Measurements from ENCODE around the gene CDH13. TPM values are rescaled to one million over a fixed set of nuclear protein-coding genes. Genes with fewer than 3 reads are reported as not detected.

Gene CDH13
- total and polyA plus RNA-seq, 2 donors (not counting 3 experiments of a cell fraction or from before 2014, with no cell fraction given) = 96.6 to 124 TPM

DNA sequence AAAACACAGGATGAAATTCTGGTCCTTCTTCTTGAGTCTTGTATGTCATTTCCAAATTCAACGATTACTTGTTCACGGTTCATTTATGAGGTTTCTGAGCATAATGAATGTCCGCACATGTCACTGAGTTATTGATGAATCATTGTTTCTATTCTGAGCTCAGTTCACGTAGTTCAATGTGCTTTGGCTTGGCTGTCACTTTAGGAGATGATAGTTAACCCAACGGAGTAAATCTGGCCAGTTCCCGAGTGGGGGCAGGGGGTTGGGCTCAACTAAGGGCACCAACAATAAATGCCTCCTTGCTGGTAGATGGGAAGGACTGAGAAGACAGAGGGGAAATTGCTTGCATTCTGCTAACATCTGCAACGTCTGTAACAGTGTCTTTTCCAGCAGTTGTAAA lies 941.6 kb downstream of the CDH13 start:
- Histone ChIP-seq H4K20me1 (replicated peaks; ENCODE audit: control insufficient read depth, extremely low read depth, insufficient read depth, low read length) (no peaks in the 10 kb centered on the region), H3K9me1 (replicated peaks; ENCODE audit: control insufficient read depth, extremely low read depth, insufficient read depth, low read length) (no peaks in the 10 kb centered on the region), H3K4me3 (replicated peaks in 1 of 3; ENCODE audit: insufficient read depth in 1 of 3, low read depth in 1 of 3, low read length in 3 of 3) (no peak overlapping the region), H3K27ac (ENCODE audit: insufficient read depth, low read depth, low read length) (no peak overlapping the region), H3K9me3 (replicated peaks; ENCODE audit: control insufficient read depth, insufficient read depth, low read length) (no peaks in the 10 kb centered on the region), H3K79me2 (ENCODE audit: control insufficient read depth, insufficient read depth, low read length) (no peaks in the 10 kb centered on the region), H3K9ac (replicated peaks; ENCODE audit: extremely low read depth, insufficient read depth, low read length) (no peak overlapping the region), H3K4me2 (ENCODE audit: insufficient read depth, low read length) (no peak overlapping the region), H2AFZ (ENCODE audit: low read depth, low read length) (no peak overlapping the region), H3K4me1 (ENCODE audit: control insufficient read depth, extremely low read depth, insufficient read depth, low read length) (no peaks in the 10 kb centered on the region), H3K27me3 (ENCODE audit: control insufficient read depth in 2 of 2, insufficient read depth in 2 of 2, low read length in 2 of 2) (no peaks in the 10 kb centered on the region), H3K36me3 (ENCODE audit: control insufficient read depth in 2 of 2, extremely low read depth in 1 of 2, insufficient read depth in 2 of 2, low read length in 2 of 2) (no peaks in the 10 kb centered on the region)
- BruUV-seq (replicated peaks) = no TSS peak
- DNase-seq (ENCODE audit: low read depth, low spot score) = no peak
- ChIA-PET POLR2A (no interaction called here), CTCF (no interaction called here)
- no peak for TF ChIP-seq MYC (IDR thresholded peaks at IDR 0.05; ENCODE audit: low read depth, low read length)
- TF ChIP-seq CTCF (IDR thresholded peaks at IDR 0.05; ENCODE audit: extremely low read depth in 1 of 2, insufficient read depth in 1 of 2, low read depth in 1 of 2, low read length in 2 of 2) = no peak
- no peak for TF ChIP-seq FOS (IDR thresholded peaks at IDR 0.05; ENCODE audit: borderline replicate concordance, insufficient read depth, low read length)
- TF ChIP-seq GATA2 (IDR thresholded peaks at IDR 0.05; ENCODE audit: insufficient read depth, insufficient read length, low read depth, low read length) = no peak
- TF ChIP-seq POLR2AphosphoS5 (IDR thresholded peaks at IDR 0.05; ENCODE audit: insufficient read depth, low read depth, low read length) = no peak
- TF ChIP-seq, protein P1, sequence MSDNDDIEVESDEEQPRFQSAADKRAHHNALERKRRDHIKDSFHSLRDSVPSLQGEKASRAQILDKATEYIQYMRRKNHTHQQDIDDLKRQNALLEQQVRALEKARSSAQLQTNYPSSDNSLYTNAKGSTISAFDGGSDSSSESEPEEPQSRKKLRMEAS (IDR thresholded peaks at IDR 0.05; ENCODE audit: insufficient read depth, insufficient read length) = no peak
- no peak for FAIRE-seq
- dilution Hi-C loops (cut with MboI; ENCODE audit: extremely low pct_ligation_motif_present, low sequenced_read_pairs) (no loop called here), intact Hi-C loops (cut with micrococcal nuclease) (no loop called here)

DNA sequence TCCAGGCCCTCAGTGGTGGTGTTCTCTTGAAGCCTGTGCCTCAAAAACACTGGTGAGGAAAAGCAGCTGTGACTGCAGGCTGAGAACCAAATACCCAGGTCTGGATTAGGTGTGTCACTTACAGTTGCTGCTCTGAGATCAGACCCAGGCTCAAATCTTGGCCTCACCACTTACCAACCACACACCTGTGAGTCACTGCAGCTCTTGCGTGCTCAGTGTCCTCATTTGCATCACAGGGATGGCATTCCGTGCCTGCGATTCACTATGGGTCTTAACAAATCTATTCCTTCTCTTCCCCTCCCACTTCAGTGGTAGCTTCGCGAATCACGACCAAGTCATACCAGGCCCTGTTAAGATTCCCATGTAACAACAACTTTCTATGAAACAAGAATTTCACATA lies 947.6 kb downstream of the CDH13 start:
- Histone ChIP-seq H3K9me3 (replicated peaks; ENCODE audit: control insufficient read depth, insufficient read depth, low read length) (no peaks in the 10 kb centered on the region), H3K79me2 (ENCODE audit: control insufficient read depth, insufficient read depth, low read length) (no peaks in the 10 kb centered on the region), H3K4me1 (ENCODE audit: control insufficient read depth, extremely low read depth, insufficient read depth, low read length) (no peaks in the 10 kb centered on the region), H4K20me1 (replicated peaks; ENCODE audit: control insufficient read depth, extremely low read depth, insufficient read depth, low read length) (no peaks in the 10 kb centered on the region), H3K9me1 (replicated peaks; ENCODE audit: control insufficient read depth, extremely low read depth, insufficient read depth, low read length) (no peaks in the 10 kb centered on the region), H2AFZ (ENCODE audit: low read depth, low read length) (no peak overlapping the region), H3K9ac (replicated peaks; ENCODE audit: extremely low read depth, insufficient read depth, low read length) (no peak overlapping the region), H3K4me2 (ENCODE audit: insufficient read depth, low read length) (no peak overlapping the region), H3K4me3 (replicated peaks in 1 of 3; ENCODE audit: insufficient read depth in 1 of 3, low read depth in 1 of 3, low read length in 3 of 3) (no peak overlapping the region), H3K27ac (ENCODE audit: insufficient read depth, low read depth, low read length) (no peak overlapping the region), H3K36me3 (ENCODE audit: control insufficient read depth in 2 of 2, extremely low read depth in 1 of 2, insufficient read depth in 2 of 2, low read length in 2 of 2) (no peaks in the 10 kb centered on the region), H3K27me3 (ENCODE audit: control insufficient read depth in 2 of 2, insufficient read depth in 2 of 2, low read length in 2 of 2) (no peaks in the 10 kb centered on the region)
- FAIRE-seq (no peak), DNase-seq (ENCODE audit: low read depth, low spot score) (no peak)
- dilution Hi-C loops (cut with MboI; ENCODE audit: extremely low pct_ligation_motif_present, low sequenced_read_pairs) (no loop called here), intact Hi-C loops (cut with micrococcal nuclease) (no loop called here)
- no TSS peak for BruUV-seq (replicated peaks)
- ChIA-PET POLR2A (no interaction called here), CTCF (no interaction called here)
- TF ChIP-seq, protein P1 (IDR thresholded peaks at IDR 0.05; ENCODE audit: insufficient read depth, insufficient read length) = no peak
- TF ChIP-seq JUN (IDR thresholded peaks at IDR 0.05; ENCODE audit: borderline replicate concordance, insufficient read depth, insufficient read length, low read depth) = no peak

Data from endothelial cell of umbilical vein (primary cell).